Osteoblast (primary cell): Measurements from ENCODE around the gene ATP5F1E. TPM values are rescaled to one million over a fixed set of nuclear protein-coding genes. Genes with fewer than 3 reads are reported as not detected.

Source experiments
- DNase-seq: peaks from one replicate; pipeline ENCODE4 v3.0.0; 2011; ENCODE audit warnings: low spot score, mixed read lengths; ENCODE audit not compliant: insufficient read length; ENCODE audit errors: missing footprints
- H2AFZ ChIP-seq: 2 replicates; pipeline ENCODE4 v1.6.0; 2011; ENCODE audit warnings: mild to moderate bottlenecking, low read length
- H3K27ac ChIP-seq: 2 replicates; pipeline ENCODE4 v1.5.1; 2011; ENCODE audit warnings: mild to moderate bottlenecking, low read depth, low read length, moderate library complexity
- H3K27me3 ChIP-seq: 2 replicates; pipeline ENCODE4 v1.6.0; 2012; ENCODE audit warnings: mild to moderate bottlenecking, control low read depth, inconsistent platforms, low read length, moderate library complexity; ENCODE audit not compliant: insufficient read depth
- H3K36me3 ChIP-seq: 2 replicates; pipeline ENCODE4 v1.5.1; 2011; ENCODE audit warnings: mild to moderate bottlenecking, low read length, control low read depth, moderate library complexity; ENCODE audit not compliant: insufficient read depth
- H3K4me1 ChIP-seq: 2 replicates; pipeline ENCODE4 v1.5.1; 2011; ENCODE audit warnings: mild to moderate bottlenecking, low read length, control low read depth, moderate library complexity; ENCODE audit not compliant: insufficient read depth
- H3K4me2 ChIP-seq: 2 replicates; pipeline ENCODE4 v1.6.0; 2011; ENCODE audit warnings: mild to moderate bottlenecking, low read length; ENCODE audit not compliant: insufficient read depth
- H3K4me3 ChIP-seq: fragments of 200-600 bp; sonication (generic); 3 replicates; pipeline ENCODE4 v1.5.1; 2012; ENCODE audit warnings: mild to moderate bottlenecking, low read length, inconsistent platforms; ENCODE audit not compliant: insufficient read depth
- H3K79me2 ChIP-seq: 2 replicates; pipeline ENCODE4 v1.6.0; 2012; ENCODE audit warnings: mild to moderate bottlenecking, low read length, control low read depth, inconsistent platforms; ENCODE audit not compliant: insufficient read depth
- H3K9me3 ChIP-seq: 2 replicates; pipeline ENCODE4 v1.5.1; 2011; ENCODE audit warnings: low read depth, low read length, control low read depth
- H4K20me1 ChIP-seq: 2 replicates; pipeline ENCODE4 v1.6.0; 2012; ENCODE audit warnings: mild to moderate bottlenecking, low read length, control low read depth; ENCODE audit not compliant: insufficient read depth
- CTCF ChIP-seq: IDR thresholded peaks from 2 replicates; pipeline ENCODE4 v1.5.1; 2011; ENCODE audit warnings: mild to moderate bottlenecking, low read depth, low read length, moderate library complexity; ENCODE audit errors: extremely low read depth
- total RNA-seq: library from RNA; depleted of rRNA; stranded (reverse); fragments of >200 nt; gene quantifications from 2 replicates; pipeline ENCODE4 v1.2.3, GENCODE V29; 2012

The ATP5F1E gene
- total RNA-seq, 1 donor, result 19.5 TPM

GRCh38 chr20:59010321-59010994, 21.7 kb downstream of the ATP5F1E start:
- Histone ChIP-seq H3K4me2 (peak overlapping the region; percentile 77), H3K9me3 (no peaks in the 10 kb centered on the region), H3K4me1 (peaks cover 41% of the 10 kb centered on the region), H3K36me3 (peaks cover 2% of the 10 kb centered on the region), H3K4me3 (peak overlapping the region; percentile 53), H3K27me3 (no peaks in the 10 kb centered on the region), H3K27ac (peak overlapping the region; percentile 93), H2AFZ (peak overlapping the region; percentile 85), H3K79me2 (peaks cover 14% of the 10 kb centered on the region), H4K20me1 (peaks cover 4% of the 10 kb centered on the region)
- peak; percentile 82 for DNase-seq
- TF ChIP-seq CTCF, result no peak

DNA sequence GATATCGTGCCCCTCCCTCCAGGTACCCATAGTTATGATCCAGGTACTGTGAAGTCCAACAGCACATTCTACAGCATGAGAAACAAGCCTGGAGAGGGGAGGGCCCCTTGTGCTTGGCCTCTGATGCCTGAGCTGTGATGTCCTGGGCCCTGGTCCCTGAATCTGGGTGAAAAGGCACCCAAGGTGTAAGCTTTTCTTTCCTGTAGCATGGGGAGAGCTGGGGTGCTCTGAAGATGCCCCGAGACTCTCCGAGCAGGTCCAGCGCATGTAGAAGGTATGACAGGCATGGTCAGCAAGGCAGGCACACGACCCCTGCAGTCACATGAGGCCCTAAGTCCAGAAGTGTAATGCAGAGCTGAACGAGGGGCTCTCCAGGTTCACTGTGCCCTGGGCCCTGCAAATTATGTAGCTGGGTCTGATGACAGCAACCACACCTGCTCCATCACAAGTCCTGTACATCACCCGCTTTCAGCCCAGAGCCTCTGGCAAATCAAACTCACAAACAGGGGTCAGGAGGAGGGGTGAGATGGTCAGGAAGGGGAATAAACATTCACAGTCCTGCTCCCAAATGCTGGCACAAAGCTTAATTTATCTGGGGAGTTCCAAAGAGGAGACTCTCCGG, 23.3 kb downstream of the ATP5F1E start:
- H3K4me3 ChIP-seq, result no peak overlapping the region
- H3K9me3 ChIP-seq, result no peaks in the 10 kb centered on the region
- no peak overlapping the region for H3K4me2 ChIP-seq
- no peak overlapping the region for H3K27ac ChIP-seq
- peaks cover 39% of the 10 kb centered on the region for H3K4me1 ChIP-seq
- peaks cover 15% of the 10 kb centered on the region for H3K36me3 ChIP-seq
- no peak for TF ChIP-seq CTCF
- H4K20me1 ChIP-seq, result peaks cover 9% of the 10 kb centered on the region
- peak; percentile 69 for DNase-seq
- H3K79me2 ChIP-seq, result peaks cover 31% of the 10 kb centered on the region
- H3K27me3 ChIP-seq, result no peaks in the 10 kb centered on the region
- H2AFZ ChIP-seq, result no peak overlapping the region

GRCh38 chr20:59007665-59008511, 24.2 kb downstream of the ATP5F1E start:
- no peak for TF ChIP-seq CTCF
- Histone ChIP-seq H3K4me2 (peak overlapping the region; percentile 92), H3K4me1 (peaks cover 37% of the 10 kb centered on the region), H3K79me2 (peaks cover 40% of the 10 kb centered on the region), H2AFZ (no peak overlapping the region), H3K27me3 (no peaks in the 10 kb centered on the region), H3K36me3 (peaks cover 24% of the 10 kb centered on the region), H4K20me1 (peaks cover 18% of the 10 kb centered on the region), H3K4me3 (peak overlapping the region; percentile 90), H3K27ac (no peak overlapping the region), H3K9me3 (no peaks in the 10 kb centered on the region)
- DNase-seq, result peak; percentile 69
